GM12892 (cell line): ENCODE measurements around the gene DOCK1.

Experiments
- POLR2A ChIP-seq: IDR thresholded peaks from 2 replicates; pipeline ENCODE4 v1.6.1; 2011; ENCODE audit warnings: low read depth, low read length, control low read depth
- POLR2AphosphoS5 ChIP-seq: IDR thresholded peaks from 2 replicates; pipeline ENCODE4 v1.6.1; 2011; ENCODE audit warnings: low read depth, low read length, control low read depth
- TAF1 ChIP-seq: IDR thresholded peaks from 2 replicates; pipeline ENCODE4 v1.6.1; 2011; ENCODE audit warnings: low read depth, mild to moderate bottlenecking, control low read depth, low read length, borderline replicate concordance

DNA sequence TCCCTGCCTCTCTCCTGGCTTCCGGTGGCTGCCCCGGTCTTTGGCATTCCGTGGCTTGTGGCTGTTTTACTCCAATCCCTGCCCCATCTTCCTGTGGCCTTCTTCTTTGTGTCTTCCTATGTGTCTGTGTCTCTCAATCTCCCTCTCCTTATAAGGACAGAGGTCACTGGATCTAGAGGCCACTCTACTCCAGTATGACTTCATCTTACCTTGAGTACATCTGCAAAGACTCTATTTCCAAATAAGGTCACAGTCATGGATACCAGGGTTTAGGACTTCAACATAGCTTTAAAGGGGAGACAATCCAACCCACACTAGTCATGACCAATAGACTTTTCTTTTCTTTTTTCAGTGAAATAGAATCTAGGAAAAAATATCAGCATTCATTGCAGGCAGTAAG lies 444.5 kb downstream of the DOCK1 start:
- no peak for TF ChIP-seq POLR2A
- no peak for TF ChIP-seq POLR2AphosphoS5
- TF ChIP-seq TAF1, result no peak
